Stimulated activated naive CD8-positive, alpha-beta T cell treated with anti-CD3 and anti-CD28 coated beads, Interleukin-15, Interleukin-2, amounts not matched to agents 100 U/mL and 50 U/mL, for 24 hours (primary cell): Measurements from ENCODE around the gene RPL10A.

Experiments
- ATAC-seq: fragments of 150-1000 bp; cut with Tn5 transposase; one replicate; pipeline ENCODE4 v1.10.0; 2021
- DNase-seq: peaks from one replicate; pipeline ENCODE4 v3.0.0; 2021

The RPL10A gene

DNA sequence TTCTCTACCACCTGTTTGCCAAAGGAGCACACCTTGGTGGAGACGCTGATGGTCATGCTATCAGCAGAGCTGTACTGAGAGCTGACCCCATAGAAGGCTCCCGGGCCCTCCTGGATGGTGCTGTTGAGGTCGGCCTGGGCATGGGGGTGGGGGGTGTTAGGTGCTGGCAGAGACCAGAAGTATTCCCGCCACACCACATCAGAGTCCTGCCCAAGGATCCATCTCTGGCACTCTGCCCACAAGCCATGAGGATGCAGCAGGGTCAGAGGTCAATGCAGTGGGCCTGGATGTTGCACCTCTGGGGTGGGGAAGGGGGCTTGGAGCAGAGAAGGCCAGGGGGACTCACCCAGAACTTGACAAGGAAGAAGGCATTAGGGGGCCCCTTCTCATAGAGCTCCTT, 7.4 kb downstream of the RPL10A start:
- DNase-seq (no peak), ATAC-seq (no peak)

DNA sequence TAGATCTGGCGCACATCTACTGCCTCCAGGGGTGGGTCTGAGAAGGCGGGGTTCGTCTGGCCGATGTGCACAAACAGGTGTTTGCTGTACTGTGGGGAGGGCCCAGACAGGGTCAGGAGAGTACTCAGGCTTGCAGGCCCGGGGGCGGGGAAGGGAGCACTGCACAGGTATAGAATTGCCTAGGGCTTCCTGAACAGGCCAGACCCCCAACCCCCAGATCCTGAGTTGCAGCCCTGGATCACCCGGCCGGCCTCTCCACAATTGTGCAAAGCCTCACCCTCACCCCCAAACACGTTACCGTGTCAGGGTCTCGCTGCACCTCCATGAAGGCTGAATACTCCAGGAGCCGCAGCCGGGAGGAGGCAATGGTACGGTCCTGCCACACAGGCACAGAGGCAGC, 7.8 kb downstream of the RPL10A start:
- ATAC-seq (no peak), DNase-seq (no peak)

DNA sequence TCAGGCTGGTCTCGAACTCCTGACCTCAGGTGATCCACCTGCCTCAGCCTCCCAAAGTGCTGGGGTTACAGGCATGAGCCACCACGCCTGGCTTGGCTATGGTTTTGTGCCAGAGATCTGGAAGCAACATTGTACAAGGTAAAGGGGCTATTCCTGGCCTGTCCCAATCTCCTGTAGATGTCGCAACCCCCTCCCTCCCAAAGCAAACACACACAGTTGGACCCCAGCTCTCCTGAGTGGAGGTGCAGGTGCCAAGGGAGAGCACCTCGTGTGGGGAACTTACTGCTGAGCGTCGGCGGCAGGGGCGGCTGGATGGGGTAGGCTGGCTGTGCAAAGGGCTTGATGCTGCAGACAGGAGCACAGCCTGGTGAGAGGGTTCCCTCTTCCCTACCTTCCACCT, 8.8 kb downstream of the RPL10A start:
- DNase-seq (no peak), ATAC-seq (no peak)

DNA sequence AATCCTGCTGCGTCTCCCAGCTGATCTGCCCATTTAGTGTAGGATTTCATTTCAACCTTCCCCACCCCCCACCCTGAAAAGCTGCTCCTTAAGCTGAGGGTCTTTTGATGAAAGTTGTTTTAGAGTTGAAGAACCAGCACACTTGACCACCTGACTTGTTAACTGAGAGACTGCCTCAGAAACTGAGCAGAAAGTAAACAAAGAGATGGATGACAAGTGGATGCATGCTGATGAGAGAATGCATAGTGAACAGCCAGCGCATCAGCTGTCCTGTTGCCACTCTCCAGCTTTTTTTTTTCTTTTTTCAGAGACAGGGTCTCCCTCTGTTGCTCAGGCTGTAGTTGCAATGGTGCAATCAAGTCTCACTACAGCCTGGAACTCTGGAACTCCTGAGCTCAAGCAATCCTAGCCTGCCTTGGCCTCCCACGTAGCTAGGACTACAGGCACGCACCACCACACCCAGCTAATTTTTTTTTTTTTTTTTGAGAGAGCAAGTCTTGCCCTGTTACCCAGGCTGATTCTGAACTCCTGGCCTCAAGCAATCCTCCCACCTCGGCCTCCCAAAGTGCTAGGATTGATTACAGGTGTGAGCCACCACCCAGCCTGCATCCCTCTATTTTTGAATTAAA, 9.5 kb downstream of the RPL10A start:
- ATAC-seq (no peak), DNase-seq (no peak)

DNA sequence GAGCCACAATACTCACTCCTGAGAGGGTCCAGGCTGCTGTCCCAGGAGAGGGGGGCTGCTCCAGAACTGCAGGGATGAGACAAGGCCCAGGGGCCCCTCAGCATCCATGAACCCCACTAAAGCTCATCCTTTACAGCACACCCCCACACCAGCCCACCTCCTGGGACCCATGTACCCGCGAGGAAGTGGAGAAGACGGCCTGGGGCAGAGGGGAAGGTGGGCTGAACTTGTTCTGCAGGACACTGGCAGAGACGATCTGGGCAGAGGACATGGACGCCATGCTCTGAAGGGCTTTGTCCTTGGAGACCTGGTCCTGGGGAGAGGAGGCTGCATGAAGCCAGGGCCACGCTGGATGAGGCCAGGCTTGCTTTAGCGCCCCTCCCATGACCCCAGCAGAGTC, 10.1 kb downstream of the RPL10A start:
- ATAC-seq (no peak), DNase-seq (no peak)

DNA sequence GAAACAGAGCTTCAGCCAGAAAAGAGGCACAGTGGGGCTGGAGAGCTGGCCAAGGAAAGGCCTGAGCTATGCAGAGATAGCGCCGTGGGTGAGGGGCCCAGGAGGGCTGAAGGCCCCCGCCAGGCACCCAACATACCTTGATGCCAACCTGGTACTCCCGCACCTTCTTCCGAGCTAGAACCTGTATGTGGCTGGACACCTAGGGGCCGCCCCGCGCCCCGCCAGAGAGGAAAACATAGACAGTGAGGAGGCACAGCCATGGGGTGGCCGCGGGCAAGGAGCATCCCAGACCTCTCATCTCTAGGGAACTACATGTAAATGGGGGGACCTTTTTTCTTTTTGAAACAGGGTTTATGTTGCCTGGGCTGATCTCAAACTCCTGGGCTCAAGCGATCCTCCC, 12.0 kb downstream of the RPL10A start:
- DNase-seq (no peak), ATAC-seq (no peak)

DNA sequence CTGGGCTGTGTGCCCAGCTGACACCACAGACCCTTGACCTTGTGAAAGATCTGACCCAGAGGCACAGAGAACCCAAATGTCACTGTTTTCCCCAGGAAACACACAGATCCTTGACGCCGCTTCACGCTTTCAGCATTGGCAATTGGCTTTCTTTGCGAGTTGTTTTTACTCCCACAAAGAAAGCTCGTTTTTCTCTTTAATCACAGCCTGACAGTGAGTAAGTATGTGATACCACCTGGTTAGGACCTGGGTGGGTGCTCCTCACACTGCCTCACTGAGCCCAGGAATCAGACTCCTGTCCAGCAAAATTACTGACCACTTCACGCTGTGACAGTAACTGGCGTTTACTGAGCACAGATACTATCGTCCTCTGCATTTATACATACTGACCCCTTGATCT, 13.0 kb downstream of the RPL10A start:
- DNase-seq (no peak), ATAC-seq (no peak)

DNA sequence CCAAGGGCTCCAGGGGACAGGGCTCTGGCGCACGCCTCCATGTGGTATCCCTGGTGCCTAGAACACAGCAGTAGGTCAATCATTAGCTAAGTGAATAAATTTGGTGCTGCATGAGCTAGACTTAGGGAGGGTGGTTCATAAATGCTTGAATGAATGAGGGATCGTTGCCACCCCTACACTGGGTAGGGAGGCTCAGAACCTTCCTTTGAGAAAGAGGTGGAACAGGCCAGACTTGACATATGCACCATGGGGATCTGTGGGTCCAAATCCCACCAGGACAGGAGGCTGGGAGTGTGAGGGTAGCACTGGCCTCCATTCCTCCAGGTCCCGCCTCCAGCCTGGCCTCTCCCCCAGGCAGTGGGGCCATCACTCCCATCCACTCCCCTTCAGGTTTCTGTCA, 14.9 kb downstream of the RPL10A start:
- DNase-seq (no peak), ATAC-seq (no peak)

DNA sequence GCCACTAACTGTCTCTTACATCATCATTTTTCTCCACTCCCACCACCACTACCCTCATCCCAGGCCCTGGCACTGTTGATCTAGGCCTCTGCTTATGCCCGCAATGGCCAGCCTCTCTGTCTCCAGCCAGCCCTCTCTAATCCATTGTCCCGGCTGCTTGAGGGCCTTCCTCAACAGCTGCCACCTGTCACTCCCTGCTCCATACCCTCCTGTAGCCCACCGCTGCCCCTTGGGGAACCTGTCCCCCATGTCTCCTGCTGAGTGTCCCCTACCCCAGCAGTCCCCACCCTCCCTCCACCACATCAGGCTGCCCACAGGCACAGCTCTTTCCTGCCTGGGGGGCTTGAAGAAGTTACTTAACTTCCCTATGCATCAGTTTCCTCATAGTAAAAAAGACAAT, 15.3 kb downstream of the RPL10A start:
- ATAC-seq (no peak), DNase-seq (no peak)

DNA sequence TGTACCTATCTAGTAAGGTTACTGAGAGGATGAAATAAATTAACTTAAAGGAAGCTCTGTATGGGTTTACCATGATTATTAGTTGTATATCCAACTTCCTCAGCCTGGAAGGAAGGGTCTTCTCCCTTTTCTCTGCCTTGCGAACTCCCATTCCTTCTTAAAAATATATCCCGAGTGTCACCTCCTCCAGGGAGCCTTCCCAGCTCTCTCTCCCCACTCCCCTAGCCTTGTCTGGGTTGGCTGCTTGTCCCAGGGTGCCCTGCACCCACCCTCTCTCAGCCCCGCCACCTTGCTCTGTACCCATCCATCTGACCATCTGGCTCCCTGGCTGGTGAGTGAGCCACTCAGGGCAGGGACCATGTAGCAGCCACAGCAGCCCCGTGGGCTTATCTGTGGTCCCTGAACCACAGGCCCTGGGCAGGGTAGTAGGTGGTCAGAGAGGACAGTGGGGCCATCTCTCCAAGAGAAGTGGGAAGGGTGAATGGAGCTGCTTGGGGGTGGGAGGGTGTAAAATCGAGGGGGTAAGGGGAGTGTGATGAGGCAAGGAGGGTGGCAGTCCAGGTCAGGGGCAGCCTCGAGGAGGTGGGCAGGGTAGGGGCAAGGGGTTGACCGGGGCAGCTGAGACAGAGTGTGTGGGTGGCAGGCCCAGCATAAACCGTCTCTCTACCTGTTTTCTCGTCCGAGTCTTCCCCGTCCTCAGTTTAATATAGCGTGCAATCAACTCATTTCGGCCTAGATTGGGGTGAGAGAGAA, 15.9 kb downstream of the RPL10A start:
- DNase-seq, result no peak
- no peak for ATAC-seq

DNA sequence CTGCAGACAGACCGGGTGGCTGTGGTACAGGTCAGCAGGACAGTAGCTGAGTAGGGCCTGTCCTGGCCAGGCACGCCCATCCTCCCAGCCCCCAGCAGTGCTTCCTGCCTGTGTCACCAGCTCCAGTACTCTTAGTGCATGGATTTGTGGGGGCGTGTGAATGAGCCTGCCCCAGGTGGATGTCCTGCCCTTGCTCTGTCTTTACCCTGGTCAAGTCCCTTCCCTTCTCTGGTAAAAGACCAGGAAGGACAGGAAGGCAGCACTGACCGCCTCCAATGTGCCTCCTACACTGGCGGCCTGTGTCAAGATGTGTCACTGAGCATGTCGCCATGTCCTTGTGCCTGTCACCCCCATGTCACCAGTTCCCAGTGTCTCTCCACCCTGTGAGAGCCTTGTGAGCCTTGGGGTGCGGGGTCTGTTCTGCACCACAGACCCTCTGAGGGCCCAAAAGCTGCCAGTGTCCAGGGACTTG, 16.8 kb downstream of the RPL10A start:
- no peak for ATAC-seq
- DNase-seq, result no peak

DNA sequence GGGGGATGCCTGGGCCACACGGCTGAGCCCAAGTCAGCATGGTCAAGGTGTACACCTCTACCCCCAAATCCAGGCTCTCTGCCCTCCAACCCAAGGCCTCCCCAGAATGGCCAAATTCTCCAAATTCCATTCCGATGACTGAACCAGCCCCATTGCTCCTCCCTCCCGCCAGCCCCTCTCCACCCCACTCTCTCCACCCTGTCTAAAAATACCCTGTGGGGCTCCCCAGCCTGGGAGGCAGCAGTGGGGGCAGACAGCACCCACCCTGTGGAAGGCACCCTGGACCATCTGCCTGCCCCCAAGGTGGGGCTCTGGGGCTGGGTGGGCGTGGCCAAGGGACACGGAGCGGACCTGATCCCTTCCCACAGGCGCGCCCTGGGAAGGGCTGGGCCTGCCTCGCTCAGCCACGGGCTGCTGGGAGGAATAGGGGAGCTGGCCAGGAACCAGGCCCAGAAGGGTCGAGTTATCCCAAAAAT, 17.2 kb downstream of the RPL10A start:
- ATAC-seq (no peak), DNase-seq (no peak)

DNA sequence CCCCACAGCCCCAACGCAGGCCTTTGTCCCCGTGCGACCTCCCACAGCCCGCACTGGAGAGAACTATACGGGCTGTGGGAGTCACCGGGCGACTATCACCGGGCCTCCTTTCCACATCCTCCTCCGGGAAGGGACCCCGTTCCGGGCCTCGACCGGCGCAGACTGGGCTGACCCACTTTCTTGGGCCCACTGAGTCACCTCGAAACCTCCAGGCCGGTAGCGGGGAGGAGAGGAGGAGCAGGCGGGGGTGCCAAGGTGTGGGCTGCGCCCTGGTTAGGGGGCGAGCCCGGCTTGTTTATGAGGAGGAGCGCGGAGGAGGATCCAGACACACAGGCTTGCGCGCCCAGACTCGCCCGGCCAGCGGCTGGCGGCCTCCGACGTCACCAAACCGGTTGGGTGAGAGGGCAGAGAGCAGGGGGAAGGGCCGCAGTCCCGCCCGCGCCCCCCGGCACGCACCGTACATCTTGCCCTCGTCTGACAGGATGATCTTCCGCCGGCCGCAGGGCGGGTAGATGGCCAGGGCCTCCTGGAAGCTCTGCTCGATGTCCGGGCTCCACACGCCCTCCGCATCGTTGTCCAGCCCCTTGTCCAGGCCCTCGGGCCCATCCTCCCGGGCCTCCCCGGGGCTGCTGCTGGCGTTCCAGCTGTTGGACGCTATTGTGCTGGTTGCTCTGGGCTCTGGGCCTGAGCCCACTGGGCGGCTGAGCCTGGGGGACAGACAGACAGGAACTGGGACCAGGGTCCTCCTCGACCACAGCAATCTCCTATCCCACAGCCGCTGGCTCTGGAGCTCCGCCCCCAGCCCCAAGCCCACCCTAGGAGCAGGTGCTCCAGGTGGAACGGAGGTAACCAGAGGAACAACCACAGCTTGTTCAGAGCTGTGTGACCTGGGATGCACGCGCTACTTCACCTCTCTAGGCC, 18.1 kb downstream of the RPL10A start:
- DNase-seq (no peak), ATAC-seq (no peak)

DNA sequence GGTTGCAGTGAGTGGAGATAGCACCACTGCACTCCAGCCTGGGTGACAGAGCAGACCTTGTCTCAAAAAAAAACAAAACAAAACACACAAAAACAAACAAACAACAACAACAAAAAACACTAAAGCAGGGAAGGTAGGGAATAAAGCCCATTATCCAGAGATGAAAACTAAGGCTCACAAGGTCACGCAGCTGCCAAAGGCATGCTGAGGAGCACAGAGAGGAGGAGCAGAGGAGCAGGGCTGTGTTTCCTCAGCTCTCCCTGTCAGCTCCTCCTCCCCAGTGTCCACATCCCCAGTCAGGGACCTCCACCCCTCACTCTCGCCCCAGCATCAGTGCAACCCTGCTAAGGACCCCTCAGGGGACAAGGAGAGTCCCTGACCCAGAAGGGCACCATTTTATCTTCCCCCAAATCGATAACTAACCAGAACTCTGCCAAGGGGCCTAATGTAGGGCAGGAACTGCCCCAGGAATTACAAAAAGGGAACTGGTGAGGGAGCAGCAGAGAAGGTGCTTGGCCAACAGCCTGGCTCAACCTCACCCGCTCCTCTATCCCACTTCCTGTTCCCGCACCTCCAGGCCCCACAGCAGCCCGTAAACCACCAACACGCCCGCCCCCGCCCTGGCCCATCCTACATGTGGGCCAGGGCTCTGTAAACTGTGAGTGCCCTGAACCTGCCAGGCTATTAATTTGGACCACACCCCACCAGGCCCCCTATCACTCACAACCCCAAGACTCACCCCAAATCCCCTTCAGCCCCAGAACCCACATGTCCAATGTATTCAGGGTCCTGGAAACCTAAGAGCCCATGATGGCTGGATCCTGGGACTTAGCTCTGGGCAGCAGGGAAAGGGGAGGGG, 19.7 kb downstream of the RPL10A start:
- DNase-seq (no peak), ATAC-seq (no peak)

DNA sequence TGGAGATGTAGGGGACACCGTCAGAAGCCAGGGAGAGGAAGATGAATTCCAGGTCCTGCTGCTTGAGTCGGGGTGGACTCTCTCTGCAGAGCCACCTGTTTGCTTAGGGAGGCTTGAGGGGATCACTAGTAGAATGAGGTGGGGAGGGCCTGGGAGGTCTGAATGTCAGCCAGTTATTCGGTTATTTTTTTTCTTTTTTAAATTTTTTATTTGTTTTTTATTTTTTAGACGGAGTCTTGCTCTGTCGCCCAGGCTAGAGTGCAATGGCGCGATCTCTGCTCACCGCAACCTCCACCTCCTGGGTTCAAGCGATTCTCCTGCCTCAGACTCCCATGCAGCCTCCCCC, 20.3 kb downstream of the RPL10A start:
- ATAC-seq, result no peak
- DNase-seq, result no peak

DNA sequence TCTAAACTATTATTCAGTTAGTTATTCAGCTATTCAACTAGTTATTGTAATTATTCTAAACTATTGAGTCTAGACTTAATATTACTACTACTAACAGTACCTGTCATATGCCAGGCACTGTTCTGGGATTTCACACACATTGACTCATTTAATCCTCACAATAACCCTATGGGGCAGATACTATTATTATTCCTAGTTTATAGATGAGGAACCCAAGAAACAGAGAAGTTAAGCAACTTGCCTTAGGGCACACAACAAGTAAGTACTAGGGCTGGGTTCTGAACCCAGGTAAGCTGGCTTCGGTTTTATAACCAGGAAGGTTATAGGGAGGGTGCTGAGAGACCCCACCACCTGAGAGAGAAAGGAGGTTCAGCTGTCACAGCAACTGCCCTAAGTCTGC, 20.9 kb downstream of the RPL10A start:
- ATAC-seq, result no peak
- DNase-seq, result no peak

DNA sequence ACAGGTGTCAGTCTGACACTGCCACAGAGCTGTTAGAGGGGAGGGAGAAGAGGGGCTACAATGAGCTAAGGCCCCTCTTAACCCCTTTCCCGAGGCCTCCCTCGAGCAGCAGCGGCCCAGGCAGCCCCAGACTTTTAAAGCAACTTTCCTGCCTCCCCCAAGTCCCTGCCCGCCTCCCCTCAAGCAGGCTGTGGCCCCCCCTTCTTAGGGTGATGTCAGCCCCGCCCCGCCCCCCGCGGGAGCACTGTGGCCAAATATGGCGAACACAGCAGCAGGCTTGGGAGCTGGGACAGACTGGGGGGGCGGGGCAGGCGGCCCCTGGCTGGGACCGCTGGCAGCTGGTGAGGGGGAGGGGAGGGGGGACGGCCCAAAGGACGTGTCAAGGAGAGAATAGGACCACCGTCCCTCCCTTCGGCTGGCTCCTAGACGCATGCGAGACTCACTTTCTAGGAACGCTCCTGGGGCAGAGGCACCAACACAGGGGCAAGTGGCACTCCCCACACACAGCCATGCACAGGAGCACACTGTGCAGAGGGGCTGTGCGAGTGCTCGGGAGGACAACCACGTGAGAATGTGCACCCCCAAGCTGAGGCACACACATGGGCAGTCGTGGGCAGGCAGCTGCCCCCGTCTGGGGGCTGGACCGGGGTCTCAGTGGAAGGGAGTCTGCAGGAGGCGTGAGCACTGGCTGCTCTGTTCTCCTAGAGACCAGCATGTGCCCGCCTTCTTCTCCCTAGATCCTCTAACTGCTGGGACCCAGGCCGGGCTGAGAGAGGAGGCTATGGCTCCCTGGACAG, 22.0 kb downstream of the RPL10A start:
- ATAC-seq, result no peak
- DNase-seq, result no peak

DNA sequence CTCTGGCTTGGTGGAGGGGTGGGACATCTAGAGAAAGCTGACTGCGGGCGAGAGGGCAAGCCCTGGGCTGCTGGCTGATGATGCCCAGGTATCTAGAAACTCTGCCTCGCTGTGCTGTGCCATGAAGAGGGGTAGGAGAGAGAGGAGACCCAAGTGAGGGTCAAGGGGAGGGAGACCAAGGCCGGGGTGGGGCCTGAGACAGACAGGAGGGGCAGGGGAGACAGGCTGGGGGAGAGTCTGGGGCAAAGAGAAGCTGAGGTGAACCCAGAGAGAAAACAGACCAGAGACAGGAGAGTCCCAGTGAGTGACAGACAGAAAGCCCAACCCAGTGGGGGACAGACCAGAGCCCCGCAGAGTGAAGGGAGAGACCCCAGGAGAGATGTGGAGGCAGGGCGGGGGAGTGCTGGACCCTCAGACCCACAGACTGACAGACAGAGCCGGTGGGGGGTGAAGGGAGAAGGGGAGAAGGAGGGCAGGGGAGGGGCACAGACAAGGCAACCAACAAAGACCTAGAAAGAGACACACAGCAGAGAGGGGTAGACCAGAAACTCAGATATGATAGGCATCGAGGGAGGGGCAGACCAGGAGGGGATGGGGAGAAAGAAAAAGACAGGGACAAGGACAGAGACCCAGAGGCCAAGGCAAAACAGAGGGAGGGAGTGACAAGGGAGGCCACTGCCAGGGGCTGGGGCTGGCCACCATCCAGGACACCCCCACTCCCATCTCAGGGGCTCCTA, 22.8 kb downstream of the RPL10A start:
- DNase-seq (no peak), ATAC-seq (no peak)

DNA sequence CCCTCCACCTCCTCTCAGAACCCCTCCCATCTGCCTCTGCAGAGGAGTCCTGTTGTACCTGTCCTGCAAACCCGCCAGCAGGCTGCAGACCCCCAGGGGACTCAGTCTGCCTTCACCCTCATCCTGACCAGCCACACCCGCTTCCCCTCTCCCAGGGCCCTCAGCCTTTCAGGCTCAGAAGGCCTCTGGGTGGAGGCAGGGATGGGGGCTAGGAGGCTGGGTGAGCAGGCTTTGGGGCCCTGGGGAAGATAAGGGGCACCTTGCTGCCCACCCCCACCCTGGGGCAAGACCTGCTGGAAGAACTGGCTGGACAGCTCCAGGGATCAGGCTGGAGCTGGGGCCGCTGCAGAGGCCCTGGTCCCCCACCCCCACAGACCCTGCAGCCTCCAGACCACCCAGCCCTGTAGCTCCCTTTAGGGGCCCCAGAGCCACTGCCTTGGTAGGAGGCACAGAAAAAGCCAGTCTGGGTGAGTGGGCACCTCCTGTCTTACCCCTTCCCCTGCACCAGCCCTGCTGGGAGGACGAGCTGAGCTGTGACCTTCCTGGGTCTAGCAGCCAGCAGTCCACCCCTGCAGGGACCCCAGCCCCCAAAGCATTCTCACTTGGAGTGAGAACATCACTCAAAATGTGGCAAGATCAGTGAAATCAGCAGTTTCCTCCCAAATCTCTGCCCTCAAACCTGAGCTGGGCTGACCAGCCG, 23.5 kb downstream of the RPL10A start:
- no peak for ATAC-seq
- DNase-seq, result no peak
